GM12878 (cell line): Measurements from ENCODE around the gene ZC3H6. TPM values are rescaled to one million over a fixed set of nuclear protein-coding genes. Genes with fewer than 3 reads are reported as not detected.

Experiments used
- ATAC-seq: fragments of 200-7000 bp; cut with Tn5 transposase; 3 replicates; pipeline ENCODE4 v1.9.1; 2020; ENCODE audit warnings: mild to moderate bottlenecking, moderate library complexity
- BruUV-seq: library from RNA; stranded (reverse); fragments of 400-500 nt; replicated peaks from 2 replicates; lab custom pipeline; 2021; lab: Mats Ljungman, UMichigan
- CTCF ChIA-PET: fragments of 300-600 bp; sonication (Branson Sonifier 250); formaldehyde crosslinking; extraction: SDS; loops from one replicate; lab custom pipeline; 2021; ENCODE audit warnings: inconsistent platforms; lab: Yijun Ruan, JAX
- POLR2A ChIA-PET: fragments of 350-600 bp; formaldehyde crosslinking; extraction: SDS; loops from one replicate; lab custom pipeline; 2021; ENCODE audit warnings: inconsistent platforms; lab: Charles Lee
- RAD21 ChIA-PET: fragments of 300-600 bp; sonication (Branson Sonifier 250); formaldehyde crosslinking; loops from one replicate; lab custom pipeline; 2023; ENCODE audit warnings: antibody characterized with exemption; ENCODE audit not compliant: unreplicated experiment; lab: Charles Lee
- SMC1A ChIA-PET: fragments of 300-600 bp; sonication (Branson Sonifier 250); formaldehyde crosslinking; loops from one replicate; lab custom pipeline; 2023; ENCODE audit not compliant: unreplicated experiment, uncharacterized antibody; lab: Charles Lee
- DNase-seq: peaks from one replicate; pipeline ENCODE4 v3.0.0-alpha.2; 2011; ENCODE audit warnings: low read depth, low spot score
- FAIRE-seq: peaks from 3 replicates; lab custom pipeline; 2011; peaks lifted over from hg19 to GRCh38; lab: Jason Lieb, UNC
- H2AFZ ChIP-seq: 2 replicates; pipeline ENCODE4 v1.6.0; 2011; ENCODE audit warnings: low read depth, low read length, control low read depth; ENCODE audit not compliant: control insufficient read depth
- H3K27ac ChIP-seq: 2 replicates; pipeline ENCODE4 v1.5.1; 2011; ENCODE audit warnings: control low read depth; ENCODE audit not compliant: control insufficient read depth, insufficient read depth
- H3K27me3 ChIP-seq, 2 experiments: replicated peaks in 1 of 2; 2 replicates each; pipeline versions ENCODE4 v1.6.0 to v1.6.1; 2011; ENCODE audit warnings: low read length in 1 of 2; ENCODE audit not compliant: control insufficient read depth in 2 of 2, insufficient read depth in 2 of 2
- H3K36me3 ChIP-seq, 2 experiments: 2 replicates each; pipeline ENCODE4 v1.5.1; 2011; ENCODE audit warnings: low read length in 1 of 2; ENCODE audit not compliant: control insufficient read depth in 2 of 2, insufficient read depth in 2 of 2
- H3K4me1 ChIP-seq: 2 replicates; pipeline ENCODE4 v1.6.1; 2011; ENCODE audit warnings: mild to moderate bottlenecking, low read length, moderate library complexity, mixed read lengths; ENCODE audit not compliant: control insufficient read depth, insufficient read depth
- H3K4me2 ChIP-seq: 2 replicates; pipeline ENCODE4 v1.6.0; 2011; ENCODE audit warnings: control low read depth; ENCODE audit not compliant: control insufficient read depth, insufficient read depth
- H3K4me3 ChIP-seq: fragments of 200-600 bp; sonication (generic); 2 replicates; pipeline ENCODE4 v1.5.1; 2016
- H3K79me2 ChIP-seq: 2 replicates; pipeline ENCODE4 v1.6.0; 2011; ENCODE audit warnings: low read length; ENCODE audit not compliant: control insufficient read depth, insufficient read depth
- H3K9ac ChIP-seq: 2 replicates; pipeline ENCODE4 v1.8.0; 2011; ENCODE audit warnings: low read length, control low read depth, mixed read lengths; ENCODE audit not compliant: control insufficient read depth, insufficient read depth
- H3K9me3 ChIP-seq: replicated peaks from 3 replicates; pipeline ENCODE4 v1.5.1; 2011; ENCODE audit warnings: mild to moderate bottlenecking, low read length; ENCODE audit not compliant: control insufficient read depth, insufficient read depth
- H4K20me1 ChIP-seq: 2 replicates; pipeline ENCODE4 v1.6.0; 2011; ENCODE audit not compliant: control insufficient read depth, insufficient read depth
- EZH2 ChIP-seq: IDR thresholded peaks from 2 replicates; pipeline ENCODE4 v1.6.1; 2012; ENCODE audit warnings: low read depth, mild to moderate bottlenecking, control low read depth, inconsistent platforms, low read length, borderline replicate concordance; ENCODE audit not compliant: control insufficient read depth
- HCFC1 ChIP-seq: fragments of 150-350 bp; IDR thresholded peaks from 2 replicates; pipeline ENCODE4 v1.6.1; 2014; ENCODE audit warnings: low read length
- IKZF2 ChIP-seq, 2 experiments: fragments of 450-650 bp; IDR thresholded peaks; 2 replicates each; pipeline ENCODE4 v1.6.1; 2017; ENCODE audit warnings: mild to moderate bottlenecking in 2 of 2, moderate library complexity in 2 of 2
- KLF5 ChIP-seq: fragments of 450-650 bp; IDR thresholded peaks from 2 replicates; pipeline ENCODE4 v1.6.1; 2014; ENCODE audit warnings: mild to moderate bottlenecking; ENCODE audit not compliant: partially characterized antibody
- RAD21 ChIP-seq: IDR thresholded peaks from 2 replicates; pipeline ENCODE4 v1.6.1; 2011; ENCODE audit warnings: mild to moderate bottlenecking, low read depth, low read length, moderate library complexity; ENCODE audit not compliant: insufficient read depth
- RBBP5 ChIP-seq: fragments of 200-600 bp; sonication (generic); conservative IDR thresholded peaks from 2 replicates; pipeline ENCODE4 v1.6.1; 2016
- SMAD5 ChIP-seq: IDR thresholded peaks from 2 replicates; pipeline ENCODE4 v1.6.1; 2016; ENCODE audit warnings: antibody characterized with exemption, low read depth
- SPI1 ChIP-seq: IDR thresholded peaks from 2 replicates; pipeline ENCODE4 v1.6.1; 2011; ENCODE audit warnings: low read depth, mild to moderate bottlenecking, low read length, moderate library complexity, borderline replicate concordance; ENCODE audit not compliant: insufficient read depth
- WRNIP1 ChIP-seq: IDR thresholded peaks from 2 replicates; pipeline ENCODE4 v1.6.1; 2011; ENCODE audit warnings: low read depth, low read length, improper control_type of control experiment, borderline replicate concordance
- ZSCAN29 ChIP-seq: fragments of 450-650 bp; IDR thresholded peaks from 2 replicates; pipeline ENCODE4 v1.6.1; 2017; ENCODE audit warnings: mild to moderate bottlenecking, moderate library complexity
- WGBS: methylation state at CpG from one replicate; pipeline ENCODE4 v1.1.6; 2016; ENCODE audit warnings: low lambda C conversion rate; ENCODE audit not compliant: insufficient replicate concordance, insufficient coverage; ENCODE audit errors: missing lambda C conversion rate; 5-methylcytosine and 5-hydroxymethylcytosine counted together
- in situ Hi-C: fragments of 300-500 bp; cut with MboI; formaldehyde crosslinking; loops from 9 replicates; pipeline ENCODE4 v1.14.3; 2018; ENCODE audit warnings: mixed read lengths
- intact Hi-C: fragments of 100-400 bp; cut with micrococcal nuclease; formaldehyde crosslinking; loops from one replicate; pipeline ENCODE4 v1.14.2; 2022; ENCODE audit not compliant: unreplicated experiment
- polyA plus RNA-seq, 11 experiments: library from polyadenylated mRNA; depleted of rRNA in 4 of 11; unstranded in 6 of 11; stranded (reverse) in 5 of 11; fragments of >200 nt; fragmentation: Nextera tagmentation in 4 of 11; fragmentation: Illumina TruSeq in 1 of 11; extraction: Ambion mirVana in 4 of 11; extraction: Trizol in 1 of 11; gene quantifications; 1 replicate in 1 of 11; 2 replicates in 10 of 11; pipeline versions ENCODE4 v1.2.1 to v1.2.3, GENCODE V29; 2011 to 2016; ENCODE audit warnings: inconsistent platforms in 2 of 11, missing spikeins in 2 of 11, low read depth in 1 of 11
- total RNA-seq, 4 experiments: library from RNA; depleted of rRNA in 3 of 4; stranded (reverse); fragments of >200 nt in 3 of 4; fragmentation: Illumina TruSeq in 1 of 4; extraction: Trizol in 1 of 4; gene quantifications; 2 replicates each; pipeline versions ENCODE4 v1.2.1 to v1.2.3, GENCODE V29; 2013 to 2021
- TF ChIP-seq, protein P1 (sequence below): IDR thresholded peaks from 2 replicates; pipeline ENCODE4 v1.6.1; 2011; ENCODE audit warnings: low read depth, low read length, improper control_type of control experiment, borderline replicate concordance

Gene ZC3H6
- total and polyA plus RNA-seq, 10 of the 15 experiments (the other 5 are each of a cell fraction or from before 2014, with no cell fraction given), result 0.53 to 4.7 (median 1.9) TPM

DNA sequence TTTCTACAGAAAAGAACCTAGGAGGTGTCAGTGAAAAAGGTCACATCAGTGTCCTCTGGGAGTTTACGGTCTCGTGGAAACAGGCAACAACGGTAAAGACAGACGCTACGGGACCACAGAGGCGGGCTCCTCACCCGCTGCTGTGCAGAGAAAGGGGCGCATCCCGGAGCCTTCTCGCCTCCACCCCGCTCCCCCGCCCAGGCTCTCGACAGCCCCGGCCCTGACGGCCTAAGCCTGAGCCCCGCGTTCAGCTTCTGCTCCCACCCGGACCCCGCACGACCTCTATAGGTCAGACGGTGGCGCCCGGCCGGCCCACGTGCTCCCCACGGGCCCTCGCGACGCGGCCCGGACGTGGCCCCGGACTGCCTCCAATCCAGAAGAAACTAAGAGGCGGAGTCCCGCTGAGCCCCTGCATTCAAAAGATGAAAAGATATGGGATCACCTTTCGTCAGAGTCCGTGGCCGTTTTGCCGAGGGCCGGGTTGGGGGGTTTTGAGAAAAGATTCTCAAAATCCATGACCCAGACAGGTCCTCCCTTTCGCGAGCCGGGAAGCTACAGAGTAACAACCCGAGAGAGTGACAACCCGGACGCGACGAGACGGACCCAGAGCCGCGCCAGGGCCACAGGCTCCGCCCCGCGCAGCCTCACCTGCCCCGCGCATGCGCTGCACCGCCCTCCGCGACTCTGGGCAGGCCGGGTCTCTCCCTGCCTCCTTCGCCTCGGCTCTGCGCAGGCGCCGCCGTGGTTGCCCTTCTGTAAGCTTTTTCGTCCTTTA lies 20.7 kb upstream of the ZC3H6 start, which contains the start of gene ZC3H8 (continued):
- TF ChIP-seq SMAD5 (peak; percentile 51; the same call in 1 of the 2 replicates), EZH2 (no peak), ZSCAN29 (no peak), KLF5 (peak; percentile 29), RBBP5 (no peak), RAD21 (no peak), WRNIP1 (no peak), HCFC1 (peak; percentile 21; the same call in 1 of the 2 replicates)

DNA sequence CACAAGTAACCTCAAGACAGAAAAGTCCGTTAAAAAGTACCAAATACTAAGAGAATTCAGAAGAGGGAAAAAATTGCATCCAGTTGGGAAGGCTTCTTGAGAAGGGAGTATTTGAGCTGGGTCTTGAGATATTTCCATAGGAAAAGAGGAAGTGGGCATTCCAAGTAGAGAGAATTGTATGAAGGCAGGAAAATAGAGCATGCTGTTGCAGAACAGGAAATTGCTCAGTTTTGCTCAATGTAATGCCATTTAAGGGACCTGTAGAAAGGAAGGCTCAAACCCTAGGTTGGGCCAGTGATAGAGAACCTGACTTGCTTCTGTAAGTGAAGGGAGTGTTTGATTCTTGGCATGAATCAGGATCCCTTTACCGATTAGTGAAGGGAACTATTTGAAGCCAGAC lies 19.5 kb upstream of the ZC3H6 start:
- ATAC-seq (no peak), FAIRE-seq (no peak), DNase-seq (no peak)
- ChIA-PET CTCF (interaction anchor here (0.9 to 2.9 kb wide), 9 partner anchors 19 to 327 kb away, joined by 3 to 13 read pairs (median 4); no protein-coding TSS in a partner anchor), RAD21 (interaction anchor here (0.8 to 2.9 kb wide), 3 partner anchors 13 to 328 kb away, joined by 3 to 11 read pairs (median 3); partner anchors contain the start of gene CHCHD5), POLR2A (interaction anchor here (0.9 to 1.1 kb wide), 3 partner anchors 9 to 19 kb away, joined by 3 to 4 read pairs (median 3); no protein-coding TSS in a partner anchor), SMC1A (interaction anchor here (0.9 to 1.9 kb wide), 5 partner anchors 9 to 134 kb away, joined by 3 to 6 read pairs (median 5); no protein-coding TSS in a partner anchor)
- Histone ChIP-seq H3K27me3 (no peaks in the 10 kb centered on the region), H3K4me3 (no peak overlapping the region), H3K9me3 (no peaks in the 10 kb centered on the region), H3K4me2 (no peak overlapping the region), H3K4me1 (peaks cover 3% of the 10 kb centered on the region; the same call in 1 of the 2 replicates), H3K36me3 (no peaks in the 10 kb centered on the region), H2AFZ (peak overlapping the region; percentile 1), H3K27ac (no peak overlapping the region), H3K79me2 (peaks cover 21% of the 10 kb centered on the region), H4K20me1 (no peaks in the 10 kb centered on the region), H3K9ac (no peak overlapping the region)
- intact Hi-C loops (loop anchor here (2.0 to 5.0 kb wide), 3 partner anchors 135 to 226 kb away; partner anchors contain the start of genes RGPD8 and TTL), in situ Hi-C loops (loop anchor here (10.0 kb wide), 1 partner anchor 371 kb away; the partner anchor contains the start of gene ANAPC1)
- peak; percentile 74 for TF ChIP-seq SPI1
- TF ChIP-seq, protein P1, sequence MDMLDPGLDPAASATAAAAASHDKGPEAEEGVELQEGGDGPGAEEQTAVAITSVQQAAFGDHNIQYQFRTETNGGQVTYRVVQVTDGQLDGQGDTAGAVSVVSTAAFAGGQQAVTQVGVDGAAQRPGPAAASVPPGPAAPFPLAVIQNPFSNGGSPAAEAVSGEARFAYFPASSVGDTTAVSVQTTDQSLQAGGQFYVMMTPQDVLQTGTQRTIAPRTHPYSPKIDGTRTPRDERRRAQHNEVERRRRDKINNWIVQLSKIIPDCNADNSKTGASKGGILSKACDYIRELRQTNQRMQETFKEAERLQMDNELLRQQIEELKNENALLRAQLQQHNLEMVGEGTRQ, result no peak
- TF ChIP-seq IKZF2 (IDR thresholded peaks at IDR 0.05), result 0 out of 4 replicates have a peak, but pooled peaks of 1 of the 2 experiments have one; percentile 18
- BruUV-seq, result no TSS peak
- WGBS, result 63% methylated on average over 2 of the region's 2 CpGs
